ENCODE results near the gene AGAP1. TPM values are rescaled to one million over a fixed set of nuclear protein-coding genes. Genes with fewer than 3 reads are reported as not detected.

Gene AGAP1
- total RNA-seq, 6 experiments from 2014 or later, result 8.1 to 11.2 (median 9.8) TPM

- Histone ChIP-seq H3K27me3 (no peaks in the 10 kb centered on the region), H3K27ac (no peak overlapping the region), H3K4me1 (peaks cover 0 to 15% (median 0%) of the 10 kb centered on the region in 4 donors), H3K36me3 (no peaks in the 10 kb centered on the region), H3K9me3 (no peaks in the 10 kb centered on the region), H3K4me3 (no peak overlapping the region)
- ATAC-seq (no peak), DNase-seq (no peak)
- TF ChIP-seq CTCF (IDR thresholded peaks at IDR 0.05) (no peak), POLR2A (IDR thresholded peaks at IDR 0.05) (no peak)
- intact Hi-C loops (cut with DNase I), result no loop called here
- 88% methylated on average over 3 of the region's 4 CpGs for WGBS (ENCODE audit: insufficient coverage, low coverage, low lambda C conversion rate, missing lambda C conversion rate)
Measured at GRCh38 chr2:235674812-235675211, 181.0 kb downstream of the AGAP1 start.

GRCh38 chr2:235675678-235676535, 182.1 kb downstream of the AGAP1 start:
- Histone ChIP-seq H3K4me1 (peaks cover 0 to 6% (median 0%) of the 10 kb centered on the region in 4 donors), H3K27me3 (no peaks in the 10 kb centered on the region), H3K27ac (no peak overlapping the region), H3K9me3 (no peaks in the 10 kb centered on the region), H3K4me3 (no peak overlapping the region), H3K36me3 (no peaks in the 10 kb centered on the region)
- intact Hi-C loops (cut with DNase I), result no loop called here
- ATAC-seq, result no peak
- no peak for TF ChIP-seq CTCF (IDR thresholded peaks at IDR 0.05)
- no peak for TF ChIP-seq POLR2A (IDR thresholded peaks at IDR 0.05)
- 100% methylated on average over 1 of the region's 3 CpGs for WGBS (ENCODE audit: insufficient coverage, low coverage, low lambda C conversion rate, missing lambda C conversion rate)
- no peak for DNase-seq

- peaks cover 0 to 6% (median 0%) of the 10 kb centered on the region in 4 donors for H3K4me1 ChIP-seq
- no peaks in the 10 kb centered on the region for H3K36me3 ChIP-seq
- intact Hi-C loops (cut with DNase I), result no loop called here
- no peak overlapping the region for H3K4me3 ChIP-seq
- 80% methylated on average over 1 of the region's 1 CpG for WGBS (ENCODE audit: insufficient coverage, low coverage, low lambda C conversion rate, missing lambda C conversion rate)
- no peak for ATAC-seq
- no peak for DNase-seq
- no peaks in the 10 kb centered on the region for H3K27me3 ChIP-seq
- H3K9me3 ChIP-seq, result no peaks in the 10 kb centered on the region
- TF ChIP-seq POLR2A (IDR thresholded peaks at IDR 0.05), result no peak
- TF ChIP-seq CTCF (IDR thresholded peaks at IDR 0.05), result no peak
- H3K27ac ChIP-seq, result no peak overlapping the region
Measured at GRCh38 chr2:235676536-235676799, 182.6 kb downstream of the AGAP1 start.

- intact Hi-C loops (cut with DNase I), result no loop called here
- H3K4me1 ChIP-seq, result peaks cover 0 to 6% (median 0%) of the 10 kb centered on the region in 4 donors
Measured at GRCh38 chr2:235677276-235677788, 183.5 kb downstream of the AGAP1 start.

More at GRCh38 chr2:235677276-235677788, 183.5 kb downstream of the AGAP1 start:
- TF ChIP-seq CTCF (IDR thresholded peaks at IDR 0.05), result no peak
- TF ChIP-seq POLR2A (IDR thresholded peaks at IDR 0.05), result no peak
- no peak overlapping the region for H3K4me3 ChIP-seq
- H3K27ac ChIP-seq, result no peak overlapping the region
- H3K27me3 ChIP-seq, result no peaks in the 10 kb centered on the region
- 85% methylated on average over 6 of the region's 16 CpGs for WGBS (ENCODE audit: insufficient coverage, low coverage, low lambda C conversion rate, missing lambda C conversion rate)
- no peak for DNase-seq
- H3K36me3 ChIP-seq, result no peaks in the 10 kb centered on the region
- H3K9me3 ChIP-seq, result no peaks in the 10 kb centered on the region
- no peak for ATAC-seq

Measured in right lobe of liver (tissue), 6 donors.